Measurements from ENCODE around the gene OR4E1.

GRCh38 chr14:21699551-21699950 is 25.9 kb upstream of the OR4E1 start:
- no peak for TF ChIP-seq IRF1 (CRISPR knock-in tag; IDR thresholded peaks at IDR 0.05; ENCODE audit: borderline replicate concordance)
- no peak for TF ChIP-seq POLR2A (conservative IDR thresholded peaks at IDR 0.05)
- TF ChIP-seq CTCF (IDR thresholded peaks at IDR 0.05 in 2 of 3, conservative IDR thresholded peaks at IDR 0.05 in 1 of 3; ENCODE audit: insufficient read depth in 2 of 3, low read depth in 1 of 3, low read length in 3 of 3): no peak
- TF ChIP-seq YY1 (IDR thresholded peaks at IDR 0.05; ENCODE audit: borderline replicate concordance in 1 of 3, control insufficient read depth in 1 of 3, extremely low read depth in 1 of 3, insufficient read depth in 3 of 3, insufficient read length in 1 of 3, insufficient replicate concordance in 2 of 3, low read depth in 1 of 3, low read length in 2 of 3): no peak
- TF ChIP-seq SETDB1 (IDR thresholded peaks at IDR 0.05; ENCODE audit: low read length): no peak
- no peak for TF ChIP-seq ZNF354B (CRISPR knock-in tag; IDR thresholded peaks at IDR 0.05)
- no peak for TF ChIP-seq FOXP1 (CRISPR knock-in tag; IDR thresholded peaks at IDR 0.05)
- TF ChIP-seq NFIC (IDR thresholded peaks at IDR 0.05): no peak
- no peak for TF ChIP-seq GABPA (tag; conservative IDR thresholded peaks at IDR 0.05; ENCODE audit: low read depth)

All from K562 (cell line).